Measurements from ENCODE around the gene BCAS4.

- TF ChIP-seq POLR2A (IDR thresholded peaks at IDR 0.05; ENCODE audit: low read length) (no peak), GATA1 (IDR thresholded peaks at IDR 0.05; ENCODE audit: low read depth, low read length) (no peak)
These were observed 91.4 kb downstream of the BCAS4 start for GRCh38 chr20:50886184-50886790.
